ENCODE data around the gene ZRANB3. TPM values are rescaled to one million over a fixed set of nuclear protein-coding genes. Genes with fewer than 3 reads are reported as not detected.

The ZRANB3 gene
- total and polyA plus RNA-seq, 2 of the 13 experiments (the other 11 are each of a cell fraction or from before 2014, with no cell fraction given) = 5.8 to 25.2 TPM

DNA sequence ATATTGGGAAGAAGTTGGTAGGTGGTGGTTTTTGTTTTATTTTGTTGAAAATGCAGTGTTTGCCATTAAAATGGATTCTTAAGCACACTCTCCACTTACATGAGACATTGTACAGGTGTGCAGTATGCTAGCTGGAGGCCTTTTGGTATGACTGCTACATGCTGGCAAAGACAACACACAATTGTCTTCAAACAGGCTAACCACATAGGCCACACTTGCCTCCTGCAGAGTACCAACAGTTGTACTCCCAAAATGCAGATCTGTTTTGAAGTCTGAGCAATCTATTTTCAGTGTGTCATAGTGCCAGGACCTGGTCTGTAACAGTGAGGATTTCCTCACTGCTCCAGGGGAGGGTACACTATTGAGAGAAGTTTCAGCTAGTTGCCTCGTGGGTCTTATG lies 213.6 kb downstream of the ZRANB3 start:
- peaks cover 0 to 6% of the 10 kb centered on the region in 2 experiments; a peak in 2 of 5 replicates for H3K36me3 ChIP-seq (replicated peaks in 1 of 2; ENCODE audit: control insufficient read depth in 1 of 2, insufficient read depth in 2 of 2, low read length in 2 of 2)
- H4K20me1 ChIP-seq (ENCODE audit: insufficient read depth, low read length) = no peaks in the 10 kb centered on the region
- no peak overlapping the region for H3K27ac ChIP-seq (ENCODE audit: extremely low read length, insufficient read depth, low read length)
- no TSS peak for BruUV-seq (replicated peaks)
- WGBS (ENCODE audit: low lambda C conversion rate) = 86% methylated on average over 1 of the region's 1 CpG
- H3K4me3 ChIP-seq (replicated peaks in 1 of 3; ENCODE audit: insufficient read depth in 1 of 3, low read depth in 2 of 3, low read length in 3 of 3) = no peak overlapping the region
- H3K4me2 ChIP-seq (ENCODE audit: low read depth, low read length) = no peak overlapping the region
- no peak for DNase-seq (ENCODE audit: low spot score)
- no peaks in the 10 kb centered on the region for H3K9me3 ChIP-seq (ENCODE audit: low read length)
- TF ChIP-seq MED13 (CRISPR knock-in tag; IDR thresholded peaks at IDR 0.05) (no peak), ZEB1 (IDR thresholded peaks at IDR 0.05; ENCODE audit: insufficient replicate concordance, low read depth) (no peak), ZMYM4 (CRISPR knock-in tag; IDR thresholded peaks at IDR 0.05) (no peak), TCF7L2 (IDR thresholded peaks at IDR 0.05; ENCODE audit: low read depth, low read length) (no peak), ZNF138 (CRISPR knock-in tag; IDR thresholded peaks at IDR 0.05; ENCODE audit: low read depth) (no peak), HOXA9 (CRISPR knock-in tag; IDR thresholded peaks at IDR 0.05; ENCODE audit: borderline replicate concordance) (no peak), THYN1 (CRISPR knock-in tag; IDR thresholded peaks at IDR 0.05; ENCODE audit: borderline replicate concordance, low read depth) (no peak), NCOA5 (CRISPR knock-in tag; IDR thresholded peaks at IDR 0.05) (no peak), DPF2 (CRISPR knock-in tag; IDR thresholded peaks at IDR 0.05; ENCODE audit: borderline replicate concordance, low read depth) (no peak)
- TF ChIP-seq, protein P1, sequence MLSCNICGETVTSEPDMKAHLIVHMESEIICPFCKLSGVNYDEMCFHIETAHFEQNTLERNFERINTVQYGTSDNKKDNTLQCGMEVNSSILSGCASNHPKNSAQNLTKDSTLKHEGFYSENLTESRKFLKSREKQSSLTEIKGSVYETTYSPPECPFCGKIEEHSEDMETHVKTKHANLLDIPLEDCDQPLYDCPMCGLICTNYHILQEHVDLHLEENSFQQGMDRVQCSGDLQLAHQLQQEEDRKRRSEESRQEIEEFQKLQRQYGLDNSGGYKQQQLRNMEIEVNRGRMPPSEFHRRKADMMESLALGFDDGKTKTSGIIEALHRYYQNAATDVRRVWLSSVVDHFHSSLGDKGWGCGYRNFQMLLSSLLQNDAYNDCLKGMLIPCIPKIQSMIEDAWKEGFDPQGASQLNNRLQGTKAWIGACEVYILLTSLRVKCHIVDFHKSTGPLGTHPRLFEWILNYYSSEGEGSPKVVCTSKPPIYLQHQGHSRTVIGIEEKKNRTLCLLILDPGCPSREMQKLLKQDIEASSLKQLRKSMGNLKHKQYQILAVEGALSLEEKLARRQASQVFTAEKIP (CRISPR knock-in tag; IDR thresholded peaks at IDR 0.05; ENCODE audit: borderline replicate concordance) = no peak
- no peak for FAIRE-seq
- no peak overlapping the region for H2AFZ ChIP-seq (ENCODE audit: low read length)
- ChIA-PET CTCF (ENCODE audit: low intra/inter-chr PET ratio, low total read pairs) (no interaction called here), POLR2A (no interaction called here)
- in situ Hi-C loops (cut with HindIII; ENCODE audit: extremely low pct_ligation_motif_present, low pct_unique_long_range_greater_than_20kb) (no loop called here), intact Hi-C loops (cut with micrococcal nuclease; ENCODE audit: unreplicated experiment) (no loop called here)
- no peak overlapping the region for H3K9ac ChIP-seq (ENCODE audit: insufficient read depth, low read depth, low read length)
- no peak; the same call in 2 of the 3 replicates for ATAC-seq
- no peaks in the 10 kb centered on the region for H3K79me2 ChIP-seq (ENCODE audit: insufficient read depth, low read length)
- no peaks in the 10 kb centered on the region for H3K4me1 ChIP-seq (ENCODE audit: insufficient read depth, low read length)
- H3K27me3 ChIP-seq (ENCODE audit: control insufficient read depth in 1 of 2, insufficient read depth in 2 of 2, low read length in 2 of 2) = no peaks in the 10 kb centered on the region

Data from HepG2 (cell line).